ENCODE measurements around the gene GMDS. TPM values are rescaled to one million over a fixed set of nuclear protein-coding genes. Genes with fewer than 3 reads are reported as not detected.
"Not testable (repeated sequence)": the region's sequence is repeated elsewhere in the genome, so short reads cannot be mapped to it uniquely, and the experiment has no call there.

GMDS gene
- total RNA-seq, 1 experiment from 2014 or later, result 23.6 TPM

GRCh38 chr6:1686117-1687098 lies 559.0 kb downstream of the GMDS start:
- peak; percentile 85 for DNase-seq (ENCODE audit: low spot score)

GRCh38 chr6:1679688-1680068 lies 565.7 kb downstream of the GMDS start:
- no peak for DNase-seq (ENCODE audit: low spot score)

DNA sequence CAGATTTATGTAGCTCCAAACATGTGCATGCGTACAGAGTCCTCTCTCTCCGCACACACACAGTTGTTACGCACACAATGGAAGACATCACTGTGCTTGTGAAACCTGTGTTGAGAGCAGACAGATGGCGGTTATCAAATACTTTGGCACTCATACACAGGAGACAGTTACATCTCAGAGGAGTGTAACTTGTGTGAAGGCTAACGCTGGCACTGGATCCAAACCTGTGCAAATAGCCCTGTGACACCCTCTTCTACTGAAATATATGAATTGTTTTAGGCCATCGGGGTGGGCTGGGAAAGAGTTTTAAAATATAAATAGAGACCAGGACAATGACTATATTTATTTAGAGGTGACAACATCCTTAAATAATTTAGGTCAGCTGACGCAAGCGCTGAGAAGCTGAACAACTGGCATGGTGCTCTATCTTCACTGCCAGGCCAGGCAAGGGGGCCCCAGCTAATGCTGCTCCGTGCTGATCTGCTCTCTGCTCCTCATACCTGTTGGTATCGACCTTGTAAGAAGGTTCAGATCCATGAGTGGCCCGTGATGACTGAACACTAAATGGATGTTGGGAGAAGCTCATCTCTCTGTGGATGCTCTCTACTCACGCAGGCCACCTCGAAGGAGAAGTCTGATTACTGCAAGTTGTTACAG lies 566.2 kb downstream of the GMDS start:
- no peak for DNase-seq (ENCODE audit: low spot score)

- no peak for DNase-seq (ENCODE audit: low spot score)
Measured at GRCh38 chr6:1678201-1678600, 567.2 kb downstream of the GMDS start.

DNA sequence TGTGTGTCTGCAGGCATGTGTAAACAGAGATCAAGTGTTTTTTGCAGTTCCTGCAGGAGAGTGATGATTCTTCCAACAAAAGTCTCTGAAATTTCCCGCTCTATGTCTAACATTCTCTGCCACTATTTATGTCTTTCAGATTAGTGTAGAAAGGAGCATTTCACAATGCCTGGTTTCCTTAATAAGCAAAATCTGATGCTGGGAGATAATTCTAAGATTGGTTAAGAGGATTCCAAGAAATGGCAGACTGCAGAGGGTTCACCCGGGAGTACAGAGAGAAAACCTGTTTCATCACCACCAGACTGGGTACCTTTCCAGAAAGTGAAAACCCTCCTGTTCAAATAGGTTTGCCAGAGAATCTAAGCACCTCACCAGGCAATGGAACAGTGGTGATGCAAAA lies 573.0 kb downstream of the GMDS start:
- DNase-seq (ENCODE audit: low spot score), result no peak

DNA sequence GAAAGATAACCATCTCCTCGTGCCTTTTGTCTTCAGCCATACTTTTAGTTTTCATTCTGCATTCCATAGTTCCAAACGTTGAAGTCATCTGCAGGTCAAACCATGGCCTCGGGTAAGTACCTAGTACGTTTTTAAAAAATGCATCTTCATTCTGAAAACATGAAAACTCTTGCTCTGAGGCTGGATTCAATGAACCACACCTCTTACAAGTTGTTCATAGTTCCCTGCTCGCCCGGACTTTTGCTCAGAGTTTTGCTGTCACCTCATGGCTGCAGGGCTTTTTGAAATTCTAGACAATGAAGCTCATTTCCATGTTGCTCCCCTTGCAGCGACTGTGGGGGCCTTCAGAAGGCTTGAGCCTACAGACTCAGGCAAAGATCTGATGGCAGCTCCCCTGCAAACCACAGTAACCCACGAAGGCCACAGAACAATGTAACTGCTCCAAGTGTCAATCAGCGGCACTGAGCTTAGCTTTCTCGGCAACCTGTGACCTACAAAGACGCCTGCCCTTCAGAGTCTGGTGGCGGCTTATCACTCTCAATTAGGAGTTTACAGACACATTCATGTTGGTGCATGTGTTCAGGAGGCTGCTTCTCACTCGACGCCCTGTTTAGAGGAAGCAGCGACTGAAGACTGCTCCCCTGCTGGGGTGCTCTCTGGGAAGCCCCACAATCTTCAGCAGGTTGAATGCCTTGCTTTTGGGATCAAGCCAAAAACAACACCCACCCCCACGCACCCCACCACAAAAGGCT lies 574.5 kb downstream of the GMDS start:
- no peak for DNase-seq (ENCODE audit: low spot score)

DNA sequence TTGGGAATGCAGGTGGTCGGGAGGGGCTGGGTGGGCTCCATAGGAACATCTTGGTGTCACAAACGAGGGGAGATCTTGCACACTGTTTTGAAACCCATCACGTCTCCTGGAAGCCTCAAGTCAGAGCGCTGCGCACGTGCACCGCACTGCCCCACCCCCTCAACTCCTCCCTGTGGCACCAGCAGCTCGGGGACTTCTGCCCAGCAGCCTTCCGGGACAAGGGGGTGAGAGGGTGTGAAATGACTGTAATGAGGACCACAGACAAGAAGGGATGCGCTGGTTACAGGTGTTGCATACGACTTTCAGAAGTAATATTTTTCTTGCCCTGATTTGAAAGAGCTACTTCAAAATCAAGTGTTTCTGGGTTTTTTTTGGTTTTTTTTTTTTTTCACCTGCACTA lies 575.4 kb downstream of the GMDS start:
- DNase-seq (ENCODE audit: low spot score), result no peak

DNA sequence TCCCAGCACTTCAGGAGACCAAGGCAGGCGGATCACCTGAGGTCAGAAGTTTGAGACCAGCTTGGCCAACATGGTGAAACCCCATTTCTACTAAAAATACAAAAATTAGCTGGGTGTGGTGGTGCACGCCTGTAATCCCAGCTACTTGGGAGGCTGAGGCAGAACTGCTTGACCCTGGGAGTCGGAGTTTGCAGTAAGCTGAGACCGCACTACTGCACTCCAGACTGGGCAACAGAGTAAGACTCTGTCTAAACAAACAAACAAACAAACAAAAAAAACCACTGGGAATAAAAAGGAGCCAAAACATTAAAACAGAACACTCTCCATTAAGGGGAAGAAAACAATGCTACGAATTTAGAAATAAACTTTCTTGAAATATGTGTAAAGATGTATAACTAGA lies 576.9 kb downstream of the GMDS start:
- not testable (repeated sequence) for DNase-seq (ENCODE audit: low spot score)

- DNase-seq (ENCODE audit: low spot score), result no peak
Measured at GRCh38 chr6:1667805-1668175, 577.6 kb downstream of the GMDS start.

GRCh38 chr6:1667012-1667804 lies 578.2 kb downstream of the GMDS start:
- peak; percentile 66 for DNase-seq (ENCODE audit: low spot score)

GRCh38 chr6:1665214-1665613 lies 580.2 kb downstream of the GMDS start:
- no peak for DNase-seq (ENCODE audit: low spot score)

DNA sequence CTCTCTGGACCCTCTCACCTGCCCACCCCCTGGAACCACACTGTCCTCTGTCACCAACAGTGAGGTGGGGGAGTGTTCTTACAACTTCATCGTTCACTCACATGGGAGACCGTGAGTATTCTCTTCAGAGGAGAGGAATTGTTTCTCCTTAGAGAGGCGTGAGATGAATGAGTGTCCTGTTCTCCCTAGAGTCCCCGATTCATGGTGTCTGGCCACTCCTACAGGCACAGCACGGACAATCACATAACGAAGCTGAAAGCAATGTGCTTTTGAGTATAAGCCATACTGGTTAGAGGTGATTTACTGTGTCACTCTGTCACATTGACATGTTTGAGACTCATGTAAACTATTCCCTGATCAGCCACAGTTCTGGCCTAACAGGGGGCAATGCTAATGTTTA lies 581.1 kb downstream of the GMDS start:
- DNase-seq (ENCODE audit: low spot score), result no peak

- no peak for DNase-seq (ENCODE audit: low spot score)
Measured at GRCh38 chr6:1663511-1663910, 581.9 kb downstream of the GMDS start.

DNA sequence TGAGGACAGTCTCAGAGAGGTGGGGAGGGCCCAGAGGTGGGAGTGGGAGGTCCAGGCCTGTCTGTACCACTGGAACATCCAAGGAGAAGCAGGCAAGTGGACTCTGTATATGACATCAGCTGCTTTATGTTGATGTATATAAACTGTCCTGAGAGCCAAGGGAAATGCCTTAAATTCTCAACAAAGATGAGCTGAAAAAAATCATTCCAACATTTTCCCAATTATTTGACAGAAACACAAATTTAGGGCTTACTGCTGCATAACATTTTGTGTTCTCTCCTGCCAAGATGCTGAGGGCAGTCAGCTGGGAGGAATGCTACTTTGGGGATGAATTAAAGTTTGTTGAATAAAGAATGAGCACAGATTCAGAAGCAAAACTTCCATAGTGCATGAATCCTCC lies 582.9 kb downstream of the GMDS start:
- no peak for DNase-seq (ENCODE audit: low spot score)

- DNase-seq (ENCODE audit: low spot score), result no peak
Measured at GRCh38 chr6:1659816-1660215, 585.6 kb downstream of the GMDS start.

DNA sequence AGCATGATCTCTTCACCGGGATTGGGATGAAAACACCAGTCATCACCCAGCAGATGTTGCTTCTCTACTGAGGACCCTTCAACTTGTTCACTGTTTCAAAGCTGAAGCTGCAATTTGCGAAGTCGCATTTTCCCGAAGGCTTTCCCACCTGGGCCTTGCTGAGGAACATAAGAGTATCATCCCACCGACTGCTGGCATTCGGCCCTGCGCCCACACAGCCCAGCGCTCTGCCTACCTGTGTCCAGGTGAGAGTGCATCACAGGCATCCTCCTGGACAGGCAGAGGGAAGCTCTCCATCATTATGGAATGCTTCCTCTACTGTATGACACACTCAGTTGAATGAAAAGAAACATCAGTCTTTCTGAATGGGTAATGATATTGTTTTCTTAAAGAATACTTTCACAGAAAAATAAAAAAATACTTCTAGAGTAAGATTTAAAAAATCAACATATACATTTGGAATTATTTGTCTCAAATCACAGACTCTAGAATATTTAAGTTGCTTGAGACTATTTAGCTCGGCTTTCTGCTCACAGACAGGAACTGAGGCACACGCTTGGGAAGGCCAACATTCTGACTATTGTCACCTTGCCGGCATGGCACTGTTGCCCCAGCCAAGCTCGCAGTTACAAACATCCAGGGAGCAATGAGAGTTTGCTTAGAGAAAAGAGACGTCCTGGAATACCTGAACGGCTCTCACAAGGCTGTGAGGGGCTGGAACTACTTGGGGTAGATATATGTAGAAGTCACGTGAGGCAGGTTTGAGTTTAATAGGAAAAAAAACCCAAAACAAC lies 587.0 kb downstream of the GMDS start:
- no peak for DNase-seq (ENCODE audit: low spot score)

GRCh38 chr6:1657771-1658165 lies 587.6 kb downstream of the GMDS start:
- no peak for DNase-seq (ENCODE audit: low spot score)

- DNase-seq (ENCODE audit: low spot score), result no peak
Measured at GRCh38 chr6:1657116-1657770, 588.2 kb downstream of the GMDS start.

DNA sequence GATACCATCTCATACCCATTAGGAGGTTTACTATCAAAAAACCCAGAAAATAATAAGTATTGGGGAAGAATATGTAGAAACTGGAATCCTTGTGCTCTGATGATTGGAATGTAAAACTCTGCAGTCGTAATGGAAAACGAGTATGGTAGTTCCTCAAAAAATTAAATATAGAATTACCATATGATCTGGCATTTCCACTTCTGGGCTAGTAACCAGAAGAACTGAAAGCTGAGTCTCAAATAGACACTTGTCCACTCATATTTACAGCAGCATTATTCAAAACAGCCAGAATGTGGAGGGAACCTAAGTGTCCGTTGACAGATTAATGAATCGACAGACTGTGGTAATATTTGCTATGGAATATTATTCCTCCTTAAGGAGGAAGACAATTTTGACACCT lies 591.4 kb downstream of the GMDS start:
- no peak for DNase-seq (ENCODE audit: low spot score)

GRCh38 chr6:1652842-1653241 lies 592.6 kb downstream of the GMDS start:
- no peak for DNase-seq (ENCODE audit: low spot score)
